Transverse colon (tissue), 4 donors: ENCODE measurements around the gene CA12.

Experiments used
- CTCF ChIP-seq, 5 experiments: fragments of 200-600 bp in 3 of 5; fragments of 450-650 bp in 2 of 5; sonication (generic) in 3 of 5; IDR thresholded peaks; 1 replicate in 2 of 5; 2 replicates in 3 of 5; pipeline ENCODE4 v1.5.1; 2016 to 2017; ENCODE audit warnings: antibody characterized with exemption in 5 of 5, inconsistent platforms in 3 of 5, mild to moderate bottlenecking in 2 of 5, moderate library complexity in 1 of 5
- EP300 ChIP-seq: sonication (generic); formaldehyde crosslinking; IDR thresholded peaks from one replicate; pipeline ENCODE4 v1.6.1; 2017; ENCODE audit warnings: antibody characterized with exemption, low read depth
- POLR2A ChIP-seq: fragments of 450-650 bp; IDR thresholded peaks from one replicate; pipeline ENCODE4 v1.6.1; 2016; ENCODE audit warnings: antibody characterized with exemption, mild to moderate bottlenecking, moderate library complexity
- POLR2AphosphoS5 ChIP-seq, 3 donors: sonication (generic); formaldehyde crosslinking; IDR thresholded peaks; one replicate each; pipeline ENCODE4 v1.6.1; 2016; ENCODE audit warnings: antibody characterized with exemption in 3 of 3

- TF ChIP-seq CTCF (IDR thresholded peaks at IDR 0.05) = no peak
- no peak for TF ChIP-seq EP300
- no peak for TF ChIP-seq POLR2A
- no peak for TF ChIP-seq POLR2AphosphoS5 (IDR thresholded peaks at IDR 0.05)
These were observed 6.9 kb upstream of the CA12 start for GRCh38 chr15:63388511-63388910.
